ENCODE data around the gene MCTP1. TPM values are rescaled to one million over a fixed set of nuclear protein-coding genes. Genes with fewer than 3 reads are reported as not detected.

The MCTP1 gene
- total RNA-seq, 1 experiment from 2014 or later, result 2.5 TPM

GRCh38 chr5:94920570-94920969 is 364.3 kb downstream of the MCTP1 start:
- no peak overlapping the region for H3K27ac Mint-ChIP-seq
- no peak overlapping the region for H2BK5ac ChIP-seq (ENCODE audit: insufficient read length, low read length)
- no peak overlapping the region for H2BK12ac ChIP-seq (ENCODE audit: insufficient read length, low read depth, low read length)
- H4K5ac ChIP-seq (ENCODE audit: insufficient read length, low read depth, low read length), result no peak overlapping the region
- H3K4me2 ChIP-seq (ENCODE audit: insufficient read depth, insufficient read length, low read length), result no peak overlapping the region
- no peak overlapping the region for H3T11ph ChIP-seq (ENCODE audit: low read length)
- H3K27me3 Mint-ChIP-seq (ENCODE audit: low read depth), result no peaks in the 10 kb centered on the region
- H3K9ac ChIP-seq (ENCODE audit: extremely low read depth, insufficient read length, low read length), result no peak overlapping the region
- WGBS (ENCODE audit: extremely low coverage, insufficient read length, low lambda C conversion rate), result no CpG with 5 or more reads among the region's 14 CpGs
- no peaks in the 10 kb centered on the region for H4K20me1 ChIP-seq (ENCODE audit: control insufficient read depth, insufficient read depth, insufficient read length)
- no peaks in the 10 kb centered on the region for H3K9me3 ChIP-seq (ENCODE audit: control insufficient read depth, low read depth, low read length)
- no peaks in the 10 kb centered on the region for H3K79me1 ChIP-seq (ENCODE audit: insufficient read depth, low read depth, low read length, poor library complexity, severe bottlenecking)
- H2BK15ac ChIP-seq (ENCODE audit: low read depth, low read length), result no peak overlapping the region
- no peaks in the 10 kb centered on the region for H3K4me1 ChIP-seq (ENCODE audit: insufficient read depth, low read length)
- no peak overlapping the region for H3K18ac ChIP-seq (ENCODE audit: insufficient read length, low read depth, low read length)
- H3K23me2 ChIP-seq (ENCODE audit: insufficient read length, low read depth, low read length, poor library complexity, severe bottlenecking), result no peaks in the 10 kb centered on the region
- H2BK20ac ChIP-seq (ENCODE audit: low read depth, low read length, poor library complexity, severe bottlenecking), result no peak overlapping the region
- no peak overlapping the region for H3K4me3 Mint-ChIP-seq
- H3K79me2 ChIP-seq (ENCODE audit: insufficient read depth, low read length), result no peaks in the 10 kb centered on the region
- no peak overlapping the region for H3K14ac ChIP-seq (ENCODE audit: insufficient read depth, low read length)
- H3K23ac ChIP-seq (ENCODE audit: insufficient read length, low read depth, low read length), result no peak overlapping the region
- H4K91ac ChIP-seq (ENCODE audit: insufficient read length, low read depth, low read length), result no peak overlapping the region
- no peak overlapping the region for H3K4ac ChIP-seq (ENCODE audit: low read depth, low read length)
- no peak overlapping the region for H3K27ac ChIP-seq (ENCODE audit: insufficient read length, low read depth, low read length)
- no peak for DNase-seq
- H4K8ac ChIP-seq (replicated peaks; ENCODE audit: insufficient read length, low read depth, low read length), result no peak overlapping the region
- H3K9me3 Mint-ChIP-seq, result no peaks in the 10 kb centered on the region
- H3K36me3 Mint-ChIP-seq (ENCODE audit: insufficient read depth in 1 of 3, low read depth in 3 of 3), result no peaks in the 10 kb centered on the region
- H3K4me1 Mint-ChIP-seq, result peaks cover 6 to 8% of the 10 kb centered on the region in 2 experiments
- H2BK120ac ChIP-seq (ENCODE audit: low read depth, low read length, poor library complexity, severe bottlenecking), result no peak overlapping the region
- no peak overlapping the region for H2AK5ac ChIP-seq (ENCODE audit: insufficient read length, low read length)
- no peak overlapping the region for H3K56ac ChIP-seq (ENCODE audit: insufficient read length, low read depth, low read length)
- no peaks in the 10 kb centered on the region for H3K27me3 ChIP-seq (ENCODE audit: insufficient read depth, low read length)
- TF ChIP-seq CTCF (conservative IDR thresholded peaks at IDR 0.05), result no peak
- no peak overlapping the region for H2AFZ ChIP-seq (ENCODE audit: low read length)

Data from H9 (cell line).